Erythroblast (primary cell): Measurements from ENCODE around the gene DEF6.
"Not testable (repeated sequence)": the region's sequence is repeated elsewhere in the genome, so short reads cannot be mapped to it uniquely, and the experiment has no call there.

Source experiments
- GATA1 ChIP-seq: IDR thresholded peaks from 2 replicates; pipeline ENCODE4 v1.6.1; 2011; ENCODE audit warnings: low read depth, mild to moderate bottlenecking, control low read depth, low read length, moderate library complexity
- POLR2A ChIP-seq: IDR thresholded peaks from 2 replicates; pipeline ENCODE4 v1.6.1; 2011; ENCODE audit warnings: mild to moderate bottlenecking, low read length

DNA sequence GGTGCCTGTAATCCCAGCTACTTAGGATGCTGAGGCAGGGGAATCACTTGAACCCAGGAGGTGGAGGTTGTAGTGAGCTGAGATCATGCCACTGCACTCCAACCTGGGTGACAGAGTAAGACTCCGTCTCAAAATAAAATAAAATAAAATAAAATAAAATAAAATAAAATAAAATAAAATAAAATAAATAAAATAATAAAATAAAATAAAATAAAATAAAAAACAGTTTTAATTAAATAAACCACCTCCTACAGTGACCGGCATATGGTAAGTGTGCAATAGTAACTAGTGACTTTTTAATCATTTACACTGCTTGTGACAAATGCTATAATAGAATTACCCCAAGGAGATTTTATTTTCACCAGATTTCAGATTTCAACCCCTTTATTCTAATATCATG is 10.9 kb downstream of the DEF6 start:
- not testable (repeated sequence) for TF ChIP-seq POLR2A, GATA1
